GM18907 (cell line): ENCODE measurements around the gene CYS1.

Experiments used
- ATAC-seq: cut with Tn5 transposase; IDR thresholded peaks from one replicate; pipeline ENCODE4 v1.9.1; 2021; ENCODE audit warnings: mild to moderate bottlenecking, moderate library complexity; ENCODE audit not compliant: unreplicated experiment

Gene CYS1

GRCh38 chr2:10073706-10074105 lies 6.5 kb downstream of the CYS1 start:
- ATAC-seq = no peak

- peak; percentile 75 for ATAC-seq
Observed at GRCh38 chr2:10072656-10073480, 7.3 kb downstream of the CYS1 start.

GRCh38 chr2:10071595-10071994 lies 8.6 kb downstream of the CYS1 start:
- ATAC-seq = no peak

- no peak for ATAC-seq
Observed at GRCh38 chr2:10071176-10071575, 9.0 kb downstream of the CYS1 start.

- no peak for ATAC-seq
Observed at GRCh38 chr2:10067881-10068280, 12.3 kb downstream of the CYS1 start.

- no peak for ATAC-seq
Observed at GRCh38 chr2:10067330-10067729, 12.9 kb downstream of the CYS1 start.

- ATAC-seq = no peak
Observed at GRCh38 chr2:10065773-10066055, 14.5 kb downstream of the CYS1 start.

- no peak for ATAC-seq
Observed at GRCh38 chr2:10064932-10065772, 15.1 kb downstream of the CYS1 start.

GRCh38 chr2:10063566-10063965 lies 16.6 kb downstream of the CYS1 start:
- no peak for ATAC-seq

- no peak for ATAC-seq
Observed at GRCh38 chr2:10062931-10063365, 17.3 kb downstream of the CYS1 start.

- no peak for ATAC-seq
Observed at GRCh38 chr2:10061221-10061925, 18.8 kb downstream of the CYS1 start.

- no peak for ATAC-seq
Observed at GRCh38 chr2:10059552-10060335, 20.5 kb downstream of the CYS1 start.

- no peak for ATAC-seq
Observed at GRCh38 chr2:10059016-10059351, 21.2 kb downstream of the CYS1 start.

- ATAC-seq = no peak
Observed at GRCh38 chr2:10058251-10059015, 21.8 kb downstream of the CYS1 start.

GRCh38 chr2:10057231-10058107 lies 22.7 kb downstream of the CYS1 start:
- ATAC-seq = no peak

- ATAC-seq = no peak
Observed at GRCh38 chr2:10056439-10056838, 23.8 kb downstream of the CYS1 start.

- ATAC-seq = no peak
Observed at GRCh38 chr2:10054976-10055375, 25.2 kb downstream of the CYS1 start.

GRCh38 chr2:10054424-10054823 lies 25.8 kb downstream of the CYS1 start:
- no peak for ATAC-seq

- ATAC-seq = no peak
Observed at GRCh38 chr2:10053351-10053750, 26.9 kb downstream of the CYS1 start.
